Neural crest cell (in vitro differentiated cells): Measurements from ENCODE around the gene DCC. TPM values are rescaled to one million over a fixed set of nuclear protein-coding genes. Genes with fewer than 3 reads are reported as not detected.

Experiments used
- DNase-seq: peaks from one replicate; pipeline ENCODE4 v3.0.0; 2021; ENCODE audit warnings: low read depth, mixed read lengths, low spot score
- H3K27ac Mint-ChIP-seq: one replicate; pipeline ENCODE4 v1.8.0; 2021; ENCODE audit warnings: mild to moderate bottlenecking, mixed read lengths; ENCODE audit not compliant: unreplicated experiment
- H3K27me3 Mint-ChIP-seq: 2 replicates; pipeline ENCODE4 v1.8.0; 2021; ENCODE audit warnings: low read depth, mild to moderate bottlenecking, mixed read lengths
- H3K36me3 Mint-ChIP-seq: 2 replicates; pipeline ENCODE4 v1.8.0; 2021; ENCODE audit warnings: low read depth, mild to moderate bottlenecking, mixed read lengths
- H3K4me1 Mint-ChIP-seq: 2 replicates; pipeline ENCODE4 v1.8.0; 2021; ENCODE audit warnings: mixed read lengths
- H3K4me3 Mint-ChIP-seq: one replicate; pipeline ENCODE4 v1.8.0; 2021; ENCODE audit warnings: mild to moderate bottlenecking, mixed read lengths
- H3K9me3 Mint-ChIP-seq: 2 replicates; pipeline ENCODE4 v1.8.0; 2021; ENCODE audit warnings: mixed read lengths
- CTCF ChIP-seq: fragments of 200-600 bp; sonication (generic); conservative IDR thresholded peaks from 2 replicates; pipeline ENCODE4 v1.5.0; 2021; ENCODE audit warnings: antibody characterized with exemption, mild to moderate bottlenecking
- total RNA-seq: library from RNA; stranded (reverse); gene quantifications from 2 replicates; pipeline ENCODE4 v1.2.1, GENCODE V29; 2021

DCC gene
- total RNA-seq, 1 donor from 2014 or later: 10.1 TPM

- no peak for DNase-seq
- Mint-ChIP-seq H3K4me1 (peaks cover 13% of the 10 kb centered on the region), H3K4me3 (no peak overlapping the region), H3K9me3 (peaks cover 6% of the 10 kb centered on the region), H3K27me3 (no peaks in the 10 kb centered on the region), H3K27ac (no peak overlapping the region), H3K36me3 (peaks cover 3% of the 10 kb centered on the region)
- no peak for TF ChIP-seq CTCF
Observed at GRCh38 chr18:52499016-52499415, 159.0 kb downstream of the DCC start.

DNA sequence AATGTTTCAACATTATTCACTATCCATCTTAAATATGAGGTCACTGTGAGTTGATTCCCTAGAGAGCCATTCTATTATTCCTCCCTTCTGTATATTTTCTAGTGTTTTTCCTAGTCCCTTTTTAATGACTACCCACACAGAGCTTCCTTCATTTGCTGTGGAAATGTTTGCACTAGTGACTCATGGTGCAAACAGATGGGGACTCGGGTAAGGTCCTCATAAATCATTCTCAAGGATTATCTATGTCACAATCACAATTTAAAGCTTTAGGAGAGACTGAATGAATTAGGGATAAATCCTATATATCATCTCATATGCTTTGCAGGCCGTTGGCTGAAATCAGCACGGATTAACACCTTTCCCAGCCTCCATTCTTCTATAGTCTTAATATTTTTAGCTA is 159.6 kb downstream of the DCC start:
- Mint-ChIP-seq H3K27ac (no peak overlapping the region), H3K4me3 (no peak overlapping the region)

DNA sequence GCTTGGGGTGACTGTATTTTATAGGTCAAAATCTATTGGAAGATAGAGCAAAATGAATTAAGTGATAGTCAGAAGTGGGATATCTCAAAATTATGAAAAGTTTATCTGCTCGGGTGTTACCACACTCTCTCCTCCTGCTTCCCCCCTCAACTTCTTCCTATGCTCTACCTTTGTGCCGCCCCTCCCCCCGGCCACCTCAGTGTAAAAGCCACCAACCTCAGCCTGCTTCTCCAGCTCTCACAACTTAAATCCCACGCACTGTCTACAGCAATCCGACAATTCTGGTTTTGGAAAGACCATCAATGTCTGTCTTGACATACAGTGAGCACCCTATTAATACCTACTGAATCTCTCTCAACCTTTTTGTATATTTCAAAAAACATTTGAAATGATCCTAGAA is 164.6 kb downstream of the DCC start:
- H3K27ac Mint-ChIP-seq: no peak overlapping the region
- H3K4me3 Mint-ChIP-seq: no peak overlapping the region
- H3K36me3 Mint-ChIP-seq: no peaks in the 10 kb centered on the region
- H3K27me3 Mint-ChIP-seq: no peaks in the 10 kb centered on the region
- no peak for TF ChIP-seq CTCF
- H3K4me1 Mint-ChIP-seq: peaks cover 10% of the 10 kb centered on the region
- no peaks in the 10 kb centered on the region for H3K9me3 Mint-ChIP-seq
- no peak for DNase-seq

More for the DNA sequence above, 159.6 kb downstream of the DCC start:
- DNase-seq: no peak
- H3K4me1 Mint-ChIP-seq: peaks cover 13% of the 10 kb centered on the region
- TF ChIP-seq CTCF: no peak
- H3K27me3 Mint-ChIP-seq: no peaks in the 10 kb centered on the region
- no peaks in the 10 kb centered on the region for H3K36me3 Mint-ChIP-seq
- peaks cover 4% of the 10 kb centered on the region for H3K9me3 Mint-ChIP-seq

DNA sequence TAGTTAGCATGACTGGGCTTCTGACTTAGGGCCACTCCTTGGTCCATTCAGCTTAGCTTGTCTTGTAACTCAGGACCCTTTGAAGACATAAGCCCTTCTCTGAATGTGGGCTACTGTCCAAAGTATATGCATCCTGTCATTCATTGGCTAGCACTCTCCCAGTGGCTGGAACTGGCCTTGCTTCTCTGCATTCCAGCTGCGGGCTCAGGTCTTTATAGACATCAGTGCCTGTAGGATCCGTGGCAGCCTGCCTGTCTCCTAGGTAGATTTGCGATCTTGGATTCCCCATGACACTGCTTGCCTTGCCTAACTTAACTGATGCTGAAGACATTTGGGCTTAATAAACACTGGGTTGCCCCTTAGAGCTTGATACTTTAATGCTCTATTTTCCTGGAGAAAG is 170.1 kb downstream of the DCC start:
- TF ChIP-seq CTCF: no peak
- no peak overlapping the region for H3K4me3 Mint-ChIP-seq
- H3K36me3 Mint-ChIP-seq: no peaks in the 10 kb centered on the region
- no peaks in the 10 kb centered on the region for H3K9me3 Mint-ChIP-seq
- H3K27me3 Mint-ChIP-seq: no peaks in the 10 kb centered on the region
- no peak overlapping the region for H3K27ac Mint-ChIP-seq
- DNase-seq: no peak
- H3K4me1 Mint-ChIP-seq: no peaks in the 10 kb centered on the region

DNA sequence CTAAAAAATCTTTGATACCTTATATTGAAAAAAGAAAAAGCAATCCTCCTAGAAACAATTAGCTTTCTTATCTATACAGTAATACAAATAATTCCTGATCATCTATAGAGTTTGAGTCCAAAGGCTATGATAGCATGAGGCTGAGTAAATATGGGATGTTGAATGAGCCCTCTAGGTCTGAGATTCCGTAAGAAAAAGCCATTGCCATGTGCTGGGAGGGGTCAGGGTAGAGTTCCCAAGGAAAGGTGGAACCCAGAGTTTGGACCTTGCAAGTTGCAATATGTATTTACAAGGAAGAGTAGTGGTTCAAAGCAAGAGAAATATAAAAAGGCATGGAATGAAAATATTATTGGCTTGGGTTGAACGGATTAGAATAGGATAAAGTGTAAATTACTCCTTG is 178.1 kb downstream of the DCC start:
- no peaks in the 10 kb centered on the region for H3K27me3 Mint-ChIP-seq
- no peak overlapping the region for H3K4me3 Mint-ChIP-seq
- H3K36me3 Mint-ChIP-seq: no peaks in the 10 kb centered on the region
- no peaks in the 10 kb centered on the region for H3K9me3 Mint-ChIP-seq
- no peak overlapping the region for H3K27ac Mint-ChIP-seq
- no peak for DNase-seq
- no peak for TF ChIP-seq CTCF
- no peaks in the 10 kb centered on the region for H3K4me1 Mint-ChIP-seq

- TF ChIP-seq CTCF: no peak
- Mint-ChIP-seq H3K36me3 (no peaks in the 10 kb centered on the region), H3K27ac (no peak overlapping the region), H3K4me3 (no peak overlapping the region), H3K9me3 (no peaks in the 10 kb centered on the region), H3K27me3 (no peaks in the 10 kb centered on the region), H3K4me1 (no peaks in the 10 kb centered on the region)
- DNase-seq: no peak
Observed at GRCh38 chr18:52519021-52519420, 179.0 kb downstream of the DCC start.
